HuH-7 (cell line): ENCODE data around the gene SLC44A4.
"Not testable (repeated sequence)": the region's sequence is repeated elsewhere in the genome, so short reads cannot be mapped to it uniquely, and the experiment has no call there.

Source experiments
- DNase-seq: peaks from one replicate; pipeline ENCODE4 v3.0.0; 2011; ENCODE audit warnings: low spot score

The SLC44A4 gene

GRCh38 chr6:31858707-31859106 is 20.1 kb downstream of the SLC44A4 start:
- DNase-seq, result no peak

GRCh38 chr6:31857774-31858173 is 21.0 kb downstream of the SLC44A4 start:
- DNase-seq, result not testable (repeated sequence)

- DNase-seq, result not testable (repeated sequence)
Measured at GRCh38 chr6:31851980-31852718, 26.6 kb downstream of the SLC44A4 start.

- no peak for DNase-seq
Measured at GRCh38 chr6:31851485-31851832, 27.3 kb downstream of the SLC44A4 start.

- no peak for DNase-seq
Measured at GRCh38 chr6:31850765-31851484, 27.9 kb downstream of the SLC44A4 start.

- DNase-seq, result no peak
Measured at GRCh38 chr6:31847276-31847978, 31.4 kb downstream of the SLC44A4 start.

GRCh38 chr6:31844507-31844906 is 34.3 kb downstream of the SLC44A4 start:
- DNase-seq, result no peak

GRCh38 chr6:31842053-31842452 is 36.7 kb downstream of the SLC44A4 start:
- DNase-seq, result no peak

GRCh38 chr6:31839779-31840126 is 39.0 kb downstream of the SLC44A4 start:
- not testable (repeated sequence) for DNase-seq

GRCh38 chr6:31838968-31839367 is 39.8 kb downstream of the SLC44A4 start:
- DNase-seq, result no peak

GRCh38 chr6:31838114-31838553 is 40.7 kb downstream of the SLC44A4 start:
- not testable (repeated sequence) for DNase-seq

GRCh38 chr6:31837369-31838113 is 41.3 kb downstream of the SLC44A4 start:
- no peak for DNase-seq

GRCh38 chr6:31836474-31837368 is 42.1 kb downstream of the SLC44A4 start:
- DNase-seq, result no peak

- DNase-seq, result no peak
Measured at GRCh38 chr6:31836047-31836473, 42.7 kb downstream of the SLC44A4 start.

GRCh38 chr6:31834367-31835250 is 44.2 kb downstream of the SLC44A4 start:
- DNase-seq, result peak; percentile 88

GRCh38 chr6:31831350-31832215 is 47.2 kb downstream of the SLC44A4 start:
- no peak for DNase-seq

- no peak for DNase-seq
Measured at GRCh38 chr6:31830886-31831335, 47.9 kb downstream of the SLC44A4 start.

GRCh38 chr6:31829633-31830283 is 49.0 kb downstream of the SLC44A4 start:
- peak; percentile 53 for DNase-seq
